Measurements from ENCODE around the gene TRMT112.

The TRMT112 gene

DNA sequence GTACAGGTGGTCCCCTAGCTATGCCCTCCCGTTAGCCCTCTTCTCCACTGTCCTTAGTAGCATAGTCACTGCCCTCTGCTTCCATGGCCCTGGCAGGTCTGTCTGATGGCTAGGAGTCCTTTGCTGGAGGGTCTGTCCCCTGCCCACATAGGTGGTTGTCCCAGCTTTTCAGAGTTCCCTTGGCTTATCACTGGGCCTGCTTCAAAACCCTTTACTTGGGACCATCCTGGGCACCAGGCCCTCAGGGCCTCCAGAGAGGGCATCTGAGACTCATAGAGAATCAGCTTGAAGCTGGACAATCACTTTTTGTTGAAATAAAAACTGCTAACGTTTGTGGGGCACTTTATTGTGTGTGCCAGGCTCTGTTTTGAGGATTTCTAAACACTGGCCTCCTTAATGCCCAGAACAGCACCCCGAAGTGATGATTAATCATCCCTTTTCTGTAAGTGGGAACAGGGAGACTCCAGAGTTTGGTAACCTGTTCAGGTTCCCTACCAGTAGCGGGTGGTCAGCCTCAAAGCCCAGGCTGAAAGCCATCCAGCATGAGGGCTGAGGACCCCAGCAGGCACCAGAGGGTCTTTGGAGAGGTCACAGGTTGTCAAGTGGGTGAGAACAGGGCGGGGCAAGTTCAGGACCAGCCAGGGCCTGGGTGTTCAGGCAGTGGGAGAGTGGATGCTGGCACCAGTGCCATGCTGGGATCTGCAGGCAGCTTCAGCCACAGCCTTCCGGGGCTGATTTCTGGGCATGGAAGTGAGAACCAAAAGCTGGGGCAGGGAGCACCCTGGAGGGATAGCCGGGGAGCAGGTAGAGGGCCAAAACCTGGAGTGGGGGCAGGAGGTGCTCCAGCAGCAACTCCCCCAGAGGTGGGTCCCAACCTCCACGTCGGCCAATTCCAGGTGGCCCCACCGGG, 26.8 kb downstream of the TRMT112 start:
- no peak for DNase-seq

DNA sequence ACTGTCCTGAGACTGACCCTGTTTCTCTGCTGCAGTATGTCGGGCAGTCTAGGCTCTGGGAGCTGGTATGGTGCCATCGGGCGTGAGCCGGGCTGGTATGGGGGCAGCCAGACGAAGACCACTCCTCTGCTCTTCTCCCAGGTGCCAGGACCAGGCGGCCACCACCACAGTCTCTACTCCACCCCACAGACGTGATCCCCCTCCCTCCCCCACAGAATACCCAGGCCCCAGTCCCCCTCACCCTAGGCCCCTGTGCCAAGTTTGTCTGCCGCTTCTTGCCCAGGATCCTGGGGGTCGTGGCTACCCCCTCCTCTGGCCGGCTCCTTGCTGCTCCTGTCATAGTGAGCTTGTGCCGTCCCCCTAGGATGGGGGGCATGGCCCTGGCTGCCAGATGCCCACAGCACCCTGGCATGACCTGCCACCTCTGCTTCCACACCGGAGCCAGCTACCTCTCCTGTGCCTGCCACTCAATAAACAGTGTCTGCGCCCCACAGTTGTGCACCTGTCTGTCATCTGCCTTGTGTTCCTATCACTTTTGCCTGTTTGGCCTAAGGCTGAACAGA, 28.3 kb downstream of the TRMT112 start:
- DNase-seq = no peak

DNA sequence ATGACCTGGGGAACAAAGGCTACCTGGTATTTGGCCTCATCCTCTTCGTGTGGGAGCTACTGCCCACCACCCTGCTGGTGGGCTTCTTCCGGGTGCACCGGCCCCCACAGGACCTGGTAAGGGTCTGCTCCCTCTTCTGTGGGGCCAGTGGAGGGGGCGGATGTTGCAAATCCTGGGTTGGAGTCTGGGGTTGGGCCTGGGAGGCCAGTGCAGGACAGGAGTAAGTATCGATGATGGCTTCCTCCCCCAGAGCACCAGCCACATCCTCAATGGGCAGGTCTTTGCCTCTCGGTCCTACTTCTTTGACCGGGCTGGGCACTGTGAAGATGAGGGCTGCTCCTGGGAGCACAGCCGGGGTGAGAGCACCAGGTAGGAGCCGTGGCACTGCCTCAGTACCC, 29.0 kb downstream of the TRMT112 start:
- no peak for DNase-seq

DNA sequence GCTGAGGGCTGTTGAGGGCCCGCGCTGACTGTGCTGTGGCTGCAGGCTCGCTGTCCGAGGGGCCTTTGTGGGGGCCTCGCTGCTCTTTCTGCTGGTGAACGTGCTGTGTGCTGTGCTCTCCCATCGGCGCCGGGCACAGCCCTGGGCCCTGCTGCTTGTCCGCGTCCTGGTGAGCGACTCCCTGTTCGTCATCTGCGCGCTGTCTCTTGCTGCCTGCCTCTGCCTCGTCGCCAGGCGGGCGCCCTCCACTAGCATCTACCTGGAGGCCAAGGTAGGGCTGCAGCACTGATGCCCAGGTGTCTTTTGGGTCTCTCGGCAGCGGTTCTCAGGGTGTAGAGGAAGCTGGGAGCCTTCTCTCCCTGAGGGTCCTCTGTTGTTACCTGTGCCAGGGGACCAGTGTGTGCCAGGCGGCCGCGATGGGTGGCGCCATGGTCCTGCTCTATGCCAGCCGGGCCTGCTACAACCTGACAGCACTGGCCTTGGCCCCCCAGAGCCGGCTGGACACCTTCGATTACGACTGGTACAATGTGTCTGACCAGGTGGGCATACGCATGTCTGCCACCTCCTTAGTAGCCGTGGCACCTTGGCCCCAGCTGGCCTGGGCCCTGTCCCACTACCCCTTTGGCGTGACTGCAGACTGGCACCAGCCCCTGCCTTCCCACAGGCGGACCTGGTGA, 29.5 kb downstream of the TRMT112 start:
- DNase-seq = no peak

DNA sequence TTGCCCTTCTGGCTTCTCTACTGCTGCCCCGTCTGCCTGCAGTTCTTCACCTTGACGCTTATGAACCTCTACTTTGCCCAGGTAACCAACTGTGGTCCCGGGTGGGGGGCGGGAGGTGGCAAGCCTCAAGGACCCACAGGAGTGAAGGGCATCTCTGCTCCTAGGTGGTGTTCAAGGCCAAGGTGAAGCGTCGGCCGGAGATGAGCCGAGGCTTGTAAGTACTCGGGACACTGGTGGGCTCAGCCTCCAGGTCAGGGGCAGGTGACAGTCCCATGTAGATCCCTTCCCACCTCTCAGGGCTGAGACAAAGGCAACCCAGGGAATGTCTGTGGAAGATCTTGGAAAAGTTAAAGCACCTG, 30.6 kb downstream of the TRMT112 start:
- DNase-seq = no peak

DNA sequence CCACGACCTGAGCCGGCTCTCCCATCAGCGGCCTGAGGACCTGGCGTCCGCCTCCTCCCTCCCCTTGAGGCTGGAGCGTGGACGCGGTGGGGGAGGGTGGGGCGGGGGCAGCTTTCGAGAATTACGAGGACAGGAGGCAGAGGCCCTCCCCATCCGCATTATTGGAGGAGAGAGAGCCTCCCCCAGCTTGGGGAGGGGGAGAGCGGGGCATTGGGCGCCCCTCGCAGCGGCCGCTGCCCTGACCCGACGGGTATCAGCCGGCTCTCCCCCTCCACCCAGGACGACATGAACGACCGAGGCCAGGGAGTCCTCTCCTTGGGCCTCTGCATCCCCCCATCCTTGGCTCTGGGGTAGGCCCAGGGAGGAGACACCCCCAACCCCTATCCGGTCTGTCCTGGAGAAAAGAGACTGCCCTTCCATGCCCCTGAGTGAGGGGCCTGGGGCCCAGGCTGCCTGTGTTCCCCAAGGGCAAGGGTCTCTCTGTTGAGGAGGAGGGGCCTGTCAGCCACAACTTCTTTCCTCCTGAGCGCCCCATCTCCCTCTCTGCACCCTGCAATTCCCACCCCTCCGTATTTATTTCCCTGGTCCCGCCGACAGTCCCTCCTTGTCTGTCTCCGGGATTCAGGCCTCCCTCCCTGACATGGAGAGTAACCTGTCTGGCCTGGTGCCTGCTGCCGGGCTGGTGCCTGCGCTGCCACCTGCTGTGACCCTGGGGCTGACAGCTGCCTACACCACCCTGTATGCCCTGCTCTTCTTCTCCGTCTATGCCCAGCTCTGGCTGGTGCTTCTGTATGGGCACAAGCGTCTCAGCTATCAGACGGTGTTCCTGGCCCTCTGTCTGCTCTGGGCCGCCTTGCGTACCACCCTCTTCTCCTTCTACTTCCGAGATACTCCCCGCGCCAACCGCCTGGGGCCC, 31.2 kb downstream of the TRMT112 start:
- peak in 2 of 3 experiments; percentile 62 to 74 for DNase-seq

DNA sequence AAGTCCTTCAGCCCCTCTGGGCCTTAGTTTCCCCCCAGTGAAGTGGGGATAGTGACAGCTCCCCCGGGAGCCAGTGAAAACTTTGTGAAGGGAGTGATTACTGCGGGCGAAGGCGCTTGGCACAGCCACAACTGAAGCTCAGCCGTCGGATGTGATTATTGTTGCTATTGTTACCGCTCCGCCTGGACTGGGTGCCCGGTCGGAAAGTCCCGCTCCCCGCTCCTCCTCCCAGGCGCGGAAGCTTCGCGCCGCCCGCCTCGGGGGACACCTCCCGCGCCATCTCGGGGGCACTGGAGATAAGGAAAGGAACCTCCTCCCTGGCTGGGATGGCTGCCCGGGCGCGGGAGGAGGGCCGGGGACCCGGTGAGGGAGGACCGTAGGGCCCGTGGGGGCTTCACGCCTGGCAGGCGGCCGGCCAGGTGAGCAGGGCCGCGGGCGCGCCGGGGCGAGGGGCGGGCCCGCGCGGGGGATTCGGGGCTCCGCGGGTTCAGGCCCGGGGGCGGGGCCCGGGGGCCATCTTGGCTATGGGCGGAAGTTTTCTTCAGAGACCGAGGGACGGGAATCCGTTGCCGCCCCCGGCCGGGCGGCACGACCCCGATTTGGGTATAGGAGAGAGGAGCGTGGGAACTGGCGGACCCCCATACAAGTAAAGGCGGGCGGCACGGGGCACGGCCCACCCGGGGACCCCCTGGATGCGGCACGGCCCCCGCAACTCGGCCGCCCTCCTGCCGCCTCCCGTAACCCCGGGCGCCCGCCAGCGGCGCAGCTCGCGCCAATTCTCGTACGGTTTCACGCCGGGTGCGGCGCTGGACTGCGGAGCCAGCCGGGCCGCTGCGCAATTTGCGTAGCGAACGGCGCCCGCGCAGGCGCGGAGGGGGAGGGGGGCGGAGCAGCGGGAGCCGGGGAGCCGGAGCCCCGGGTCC, 32.1 kb downstream of the TRMT112 start, which contains the start of gene GPR137:
GPR137 (plus strand) TSS at position 887 of the 923 bp plus-strand sequence. CDS start 677 bp downstream, outside the sequence.
- peak; percentile 86 to 95 (median 93) for DNase-seq

DNA sequence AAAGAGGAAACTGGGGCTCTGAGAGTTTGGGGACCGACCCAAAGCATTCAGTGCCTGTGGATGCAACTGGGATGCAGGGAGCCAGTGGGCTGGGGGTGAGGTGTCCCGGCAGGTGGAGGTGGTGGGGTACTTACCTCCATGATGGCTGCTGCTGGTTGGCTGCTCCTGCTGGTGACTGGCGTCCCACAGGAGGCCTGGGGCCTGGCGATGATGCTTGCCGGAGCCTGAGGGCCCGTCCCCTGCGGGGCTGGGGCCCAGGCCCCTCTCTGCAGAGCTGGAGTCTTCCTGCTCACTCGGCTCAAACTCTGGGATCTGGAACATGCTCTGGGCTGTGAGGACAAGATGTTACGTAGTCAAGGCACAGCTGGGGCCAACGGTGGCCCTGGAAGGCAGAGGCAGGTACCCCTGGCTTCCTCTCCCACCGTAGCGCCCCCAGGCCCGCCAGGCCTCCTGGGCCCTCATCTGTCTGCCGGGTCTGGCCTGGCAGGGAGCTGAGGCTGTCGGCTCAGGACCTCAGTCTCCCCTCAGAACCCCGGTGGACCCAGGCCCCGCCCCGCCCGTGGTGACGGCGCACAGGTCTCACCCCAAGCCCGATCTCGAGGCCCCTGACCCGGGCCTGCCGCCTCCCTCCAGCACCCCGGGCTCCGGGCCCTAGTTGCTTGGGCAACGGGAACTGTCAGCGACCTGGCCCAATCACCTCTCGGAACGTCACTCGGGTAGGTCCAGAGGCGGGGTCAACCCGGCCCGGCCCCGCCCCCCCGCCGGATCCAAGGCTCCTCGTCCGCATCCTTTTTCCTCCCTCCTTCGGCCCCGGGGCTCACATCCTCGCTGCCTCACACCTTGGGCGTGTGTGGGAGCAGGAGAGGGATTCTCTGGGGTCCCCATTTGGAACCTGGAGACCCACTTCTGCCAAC, 33.1 kb downstream of the TRMT112 start, which contains the start of gene BAD:
BAD (minus strand) TSS at position 618 of the 914 bp plus-strand sequence; CDS start at position 321, 297 bp downstream.
- peak; percentile 94 to 96 (median 94) for DNase-seq

DNA sequence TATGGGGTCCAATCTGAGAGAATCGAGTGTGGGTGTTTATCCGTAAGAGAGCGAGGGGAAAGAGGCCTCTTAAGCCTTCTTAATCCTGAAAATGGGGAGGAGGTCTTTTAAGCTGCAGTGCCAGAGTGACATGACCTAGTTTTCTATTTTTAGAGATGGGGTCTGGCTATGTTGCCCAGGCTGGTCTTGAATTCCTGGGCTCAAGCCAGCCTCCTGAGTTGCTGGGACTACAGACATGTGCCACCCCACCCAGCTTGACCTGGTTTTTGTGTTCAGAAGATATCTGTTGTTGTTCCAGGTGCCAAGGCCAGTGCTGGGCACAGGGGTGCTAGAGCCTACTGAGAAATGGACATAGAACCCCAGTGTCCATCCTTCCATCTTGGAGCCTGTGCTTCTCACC, 34.3 kb downstream of the TRMT112 start:
- DNase-seq = no peak

DNA sequence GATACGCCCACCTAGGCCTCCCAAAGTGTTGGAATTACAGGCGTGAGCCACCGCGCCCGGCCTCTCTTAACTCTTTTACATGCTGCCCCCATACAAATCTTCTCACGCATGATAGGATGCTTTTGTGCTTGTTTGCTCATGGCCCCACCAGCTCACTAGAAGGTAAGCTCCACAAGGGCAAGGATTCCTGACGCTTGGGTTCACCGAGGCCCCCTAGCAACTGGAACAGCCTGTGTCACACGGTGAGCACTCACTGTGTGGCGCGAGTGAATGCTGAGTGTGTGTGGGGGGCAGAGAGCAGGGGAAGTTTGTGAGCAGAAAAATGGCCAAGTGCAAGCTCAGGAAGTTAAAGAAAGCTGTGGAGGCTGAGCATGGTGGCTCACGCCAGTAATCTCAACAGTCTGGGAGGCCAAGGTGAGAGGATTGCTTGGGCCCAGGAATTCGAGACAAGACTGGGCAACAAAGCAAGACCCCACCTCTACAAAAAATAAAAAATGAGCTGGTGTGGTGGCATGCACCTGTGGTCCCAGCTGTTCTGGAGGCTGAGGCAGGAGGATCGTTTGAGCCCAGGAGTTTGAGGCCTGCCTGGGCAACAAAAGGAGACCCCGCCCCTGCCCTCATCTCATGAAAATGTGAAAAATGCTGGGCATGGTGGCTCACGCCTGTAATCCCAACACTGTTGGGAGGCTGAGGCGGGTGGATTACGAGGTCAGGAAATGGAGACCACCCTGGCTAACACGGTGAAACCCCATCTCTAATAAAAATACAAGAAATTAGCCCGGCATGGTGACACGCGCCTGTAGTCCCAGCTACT, 35.2 kb downstream of the TRMT112 start:
- no peak for DNase-seq

DNA sequence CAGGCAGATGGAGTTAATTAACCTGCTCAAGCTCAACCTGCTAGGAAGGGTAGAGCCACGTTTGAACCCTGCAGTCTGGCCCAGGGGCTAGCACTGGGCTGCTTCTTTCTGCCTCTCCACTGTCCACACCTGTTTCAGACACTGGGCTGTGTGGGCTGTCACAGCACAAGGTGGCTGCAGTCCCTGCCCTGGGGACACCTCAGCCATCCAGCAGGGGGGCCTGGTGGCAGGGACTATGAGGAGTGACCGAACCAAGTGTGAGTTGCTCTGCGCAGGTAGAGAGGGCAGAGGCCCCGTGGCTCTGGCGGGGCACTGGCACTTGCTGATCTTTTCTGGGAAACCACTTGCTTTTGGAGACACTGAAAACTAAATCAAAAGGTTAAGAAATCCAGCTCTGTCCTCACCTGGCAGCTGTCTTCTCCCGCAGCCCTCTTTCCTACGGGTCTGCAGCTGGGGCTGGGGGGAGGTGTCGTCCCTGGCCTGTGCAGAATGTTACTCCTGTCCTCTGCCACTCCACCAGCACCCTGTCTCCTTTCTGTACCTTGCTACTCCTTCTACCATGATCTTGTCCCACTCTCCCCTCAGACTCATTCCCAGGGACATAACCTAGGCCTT, 38.7 kb downstream of the TRMT112 start:
- no peak for DNase-seq

DNA sequence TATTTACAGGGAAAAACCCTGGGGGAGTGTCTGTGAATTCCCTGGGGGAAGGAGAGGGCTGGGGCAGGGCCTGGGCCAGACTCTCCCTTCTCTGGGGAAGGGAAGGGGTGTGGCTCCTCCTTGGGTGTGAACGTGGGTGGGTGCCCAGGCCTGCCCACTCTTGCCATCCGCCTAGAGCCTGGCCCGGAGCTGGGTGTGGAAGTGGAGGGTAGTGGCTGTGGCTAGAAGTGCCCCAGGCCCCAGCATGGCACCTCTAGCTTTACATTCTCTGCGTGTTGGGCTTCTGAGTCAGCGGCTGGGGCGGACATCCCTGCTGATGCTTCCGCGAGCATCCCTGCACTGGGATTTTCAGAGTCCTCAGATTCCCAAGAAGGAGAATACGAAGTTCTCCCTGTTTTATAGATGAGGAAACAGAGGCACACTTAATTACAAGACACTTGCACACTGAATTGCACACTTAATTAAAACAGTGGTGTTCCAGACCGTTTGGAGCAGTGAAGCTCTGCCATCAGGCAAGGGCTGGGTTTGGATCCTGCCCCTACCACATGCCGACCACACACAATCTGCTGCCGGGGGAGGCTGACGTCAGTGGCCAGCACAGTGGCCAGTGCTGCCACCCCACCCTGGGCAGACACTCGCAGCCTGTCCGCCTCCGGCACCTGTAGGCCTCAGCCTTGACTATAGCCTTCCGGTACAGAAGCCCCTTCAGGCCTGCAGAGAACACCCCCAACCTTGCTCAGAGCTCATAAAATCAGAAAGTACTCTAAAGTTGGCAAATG, 40.5 kb downstream of the TRMT112 start:
- no peak for DNase-seq

DNA sequence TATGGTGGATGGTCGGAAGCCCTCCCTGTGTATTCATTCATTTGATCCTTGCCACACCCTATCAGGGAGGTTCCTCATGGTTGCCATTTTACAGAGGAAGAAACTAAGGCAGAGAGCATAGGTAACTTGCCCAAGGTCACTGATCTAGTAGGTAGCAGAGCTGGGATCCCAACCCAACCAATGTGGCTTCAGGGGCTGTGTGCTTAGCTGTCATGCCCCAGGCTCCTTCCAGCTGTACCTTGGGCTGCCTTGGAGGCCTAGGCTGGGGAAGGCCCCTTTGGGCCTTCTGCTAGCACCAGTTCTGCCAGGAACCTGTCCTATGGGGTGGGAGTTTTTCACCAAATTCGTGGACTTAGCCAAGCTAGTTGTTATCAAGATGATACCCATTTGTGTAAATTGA, 41.5 kb downstream of the TRMT112 start:
- DNase-seq = no peak

DNA sequence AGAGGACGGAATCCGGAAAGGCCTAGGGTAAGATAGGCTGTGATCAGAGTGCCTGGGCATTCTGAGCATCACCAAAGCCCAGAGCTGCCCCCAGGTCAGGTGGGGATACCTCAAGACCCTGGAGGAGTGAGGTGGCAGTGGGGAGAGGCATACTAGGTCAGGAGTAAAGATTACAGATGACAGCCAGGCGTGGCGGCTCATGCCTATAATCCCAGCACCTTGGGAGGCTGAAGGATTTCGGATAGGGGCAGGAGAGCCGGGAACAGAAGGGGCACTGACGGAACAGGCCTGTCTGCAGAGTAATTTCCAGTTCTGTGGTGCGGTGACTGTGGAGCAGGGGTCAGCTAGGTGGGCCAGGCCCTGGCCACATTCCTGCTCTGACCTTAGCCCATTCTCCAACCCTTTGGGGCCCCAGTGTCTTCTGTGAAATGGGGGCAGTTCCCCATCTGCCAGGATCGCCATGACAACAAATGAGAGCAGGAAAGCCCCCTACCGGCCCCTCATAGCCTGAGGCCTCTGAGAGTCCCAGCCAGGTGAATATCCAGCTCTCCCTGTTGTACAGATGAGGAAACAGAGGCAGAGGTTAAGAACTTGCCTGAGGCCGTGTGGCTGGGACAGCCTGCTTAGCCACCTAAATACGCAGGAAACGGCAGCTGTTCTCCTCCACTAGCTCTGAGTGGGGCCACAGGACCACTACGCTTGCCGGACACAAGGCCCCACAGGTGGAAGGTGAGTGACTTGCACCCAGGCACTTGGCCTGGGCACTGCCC, 42.1 kb downstream of the TRMT112 start:
- peak in 1 of 3 experiments; percentile 6 for DNase-seq

DNA sequence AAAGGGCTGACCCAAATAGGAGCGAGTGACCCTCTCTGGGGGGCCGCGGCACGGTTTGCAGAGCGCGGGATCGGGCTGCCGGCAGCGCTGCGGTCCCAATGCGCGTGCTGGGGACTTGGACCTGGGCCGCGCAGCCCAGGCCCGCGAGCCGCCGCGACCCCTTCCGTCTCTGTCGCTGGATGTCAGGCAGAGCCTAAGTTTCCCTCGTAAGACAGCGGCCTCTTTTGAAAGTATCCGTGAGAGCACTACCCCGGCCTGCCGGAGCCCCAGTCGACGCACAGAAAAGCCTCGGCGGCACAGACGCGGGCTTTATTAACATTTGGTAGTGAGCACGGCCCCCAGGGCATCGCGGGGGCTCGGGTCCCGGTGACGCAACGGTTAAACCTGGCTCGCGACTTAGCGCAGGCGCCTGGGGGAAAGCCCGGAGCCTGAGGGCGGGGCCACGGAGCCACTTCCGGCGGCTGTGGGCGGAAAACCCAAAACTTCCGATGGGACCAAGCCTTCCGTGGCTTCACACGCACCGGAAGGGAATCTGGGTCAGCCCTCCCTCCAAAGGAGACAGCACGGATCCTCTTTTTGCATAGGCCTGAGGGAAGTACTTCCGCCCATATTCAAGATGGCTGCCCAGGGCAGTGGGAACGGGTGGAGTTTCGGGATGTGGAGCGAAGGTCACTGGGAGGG, 47.7 kb downstream of the TRMT112 start:
- peak; percentile 99 to 100 (median 100) for DNase-seq

DNA sequence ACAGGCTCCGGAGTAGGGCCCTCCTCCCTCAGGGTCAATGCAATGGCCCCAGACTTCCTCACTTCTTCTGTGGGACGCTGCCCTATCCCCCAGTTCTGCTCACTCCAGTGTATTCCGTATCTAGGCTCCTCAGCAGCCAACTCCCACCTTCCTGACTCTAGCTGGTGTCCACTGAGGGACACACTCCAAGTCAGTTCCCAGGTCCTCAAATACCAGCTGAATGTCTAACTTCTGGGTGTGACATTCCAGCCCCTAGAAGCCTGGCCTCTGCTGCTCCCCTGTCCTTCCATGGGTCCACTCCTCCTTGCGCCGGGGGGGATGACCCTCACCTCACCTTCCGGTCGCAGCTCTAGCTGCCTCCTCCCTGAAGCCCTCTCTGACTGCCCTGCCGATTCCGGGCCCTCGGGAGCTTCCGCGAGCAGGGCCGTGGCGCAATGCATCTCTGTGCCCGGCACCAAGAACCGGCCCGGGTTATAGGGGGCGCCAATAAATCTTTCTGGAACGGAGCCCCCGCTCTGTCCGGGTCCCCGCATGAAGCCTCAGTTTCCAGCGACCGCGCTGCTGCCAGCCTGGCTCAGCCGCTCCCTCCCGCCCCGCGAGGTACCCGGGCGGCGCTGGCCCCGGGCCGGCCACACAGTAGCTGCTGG, 48.3 kb downstream of the TRMT112 start:
- peak in 1 of 3 experiments; percentile 63 for DNase-seq

Data from NCI-H1417 (cell line).